HG03558 (cell line): Measurements from ENCODE around the gene DFFB.
"Not testable (repeated sequence)": the region's sequence is repeated elsewhere in the genome, so short reads cannot be mapped to it uniquely, and the experiment has no call there.

Experiments used
- ATAC-seq: cut with Tn5 transposase; IDR thresholded peaks from one replicate; pipeline ENCODE4 v1.9.1; 2021; ENCODE audit warnings: moderate number of reproducible peaks; ENCODE audit not compliant: unreplicated experiment; ENCODE audit errors: extremely low read depth

The DFFB gene, protein sequence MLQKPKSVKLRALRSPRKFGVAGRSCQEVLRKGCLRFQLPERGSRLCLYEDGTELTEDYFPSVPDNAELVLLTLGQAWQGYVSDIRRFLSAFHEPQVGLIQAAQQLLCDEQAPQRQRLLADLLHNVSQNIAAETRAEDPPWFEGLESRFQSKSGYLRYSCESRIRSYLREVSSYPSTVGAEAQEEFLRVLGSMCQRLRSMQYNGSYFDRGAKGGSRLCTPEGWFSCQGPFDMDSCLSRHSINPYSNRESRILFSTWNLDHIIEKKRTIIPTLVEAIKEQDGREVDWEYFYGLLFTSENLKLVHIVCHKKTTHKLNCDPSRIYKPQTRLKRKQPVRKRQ

DNA sequence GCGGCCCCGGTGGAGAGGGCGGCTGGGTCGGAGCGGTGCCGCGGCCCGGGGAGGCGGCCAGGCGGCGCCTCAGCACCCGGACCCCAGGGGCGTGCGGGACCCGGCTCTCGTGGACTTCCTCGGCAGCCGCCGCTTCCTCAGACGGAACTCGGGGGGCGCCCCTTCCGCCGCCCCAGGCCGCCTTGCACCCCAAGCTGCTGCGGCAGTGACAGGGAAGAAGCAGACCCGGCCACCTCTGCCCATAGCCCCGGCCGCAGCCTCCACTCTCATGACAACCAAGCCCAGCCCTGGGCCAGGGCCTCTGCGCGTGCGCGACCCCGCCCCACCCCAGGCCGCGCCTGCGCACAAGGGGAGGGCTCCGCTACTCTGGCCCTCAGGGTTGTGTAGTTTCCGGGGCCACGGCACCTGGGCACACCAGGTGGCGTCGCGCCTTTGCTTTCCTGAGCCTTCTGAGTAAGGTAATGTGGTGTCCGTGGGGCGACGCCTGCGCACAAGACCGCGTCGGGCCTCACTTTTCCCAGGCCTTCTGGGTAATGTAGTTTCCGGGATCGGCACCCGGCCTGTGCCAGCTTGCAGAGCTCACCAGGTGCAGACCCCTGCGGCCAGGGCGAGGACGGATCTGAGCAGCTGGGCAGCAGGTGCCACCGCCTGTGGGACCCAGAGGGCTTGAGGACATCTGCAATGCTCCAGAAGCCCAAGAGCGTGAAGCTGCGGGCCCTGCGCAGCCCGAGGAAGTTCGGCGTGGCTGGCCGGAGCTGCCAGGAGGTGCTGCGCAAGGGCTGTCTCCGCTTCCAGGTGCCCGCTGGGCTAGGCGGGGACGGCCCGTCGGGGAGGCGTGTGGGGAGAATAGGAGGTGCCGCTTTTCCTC is at the start of gene DFFB, which contains the start of gene CEP104:
Gene DFFB, plus strand, starts transcription at position 554 of the 868 bp plus-strand sequence. Its CDS starts 128 bp downstream, at position 682.
Gene CEP104, minus strand, starts transcription at position 289 of the 868 bp plus-strand sequence. CDS start 4,804 bp downstream, outside the sequence.
- peak; percentile 91 for ATAC-seq

DNA sequence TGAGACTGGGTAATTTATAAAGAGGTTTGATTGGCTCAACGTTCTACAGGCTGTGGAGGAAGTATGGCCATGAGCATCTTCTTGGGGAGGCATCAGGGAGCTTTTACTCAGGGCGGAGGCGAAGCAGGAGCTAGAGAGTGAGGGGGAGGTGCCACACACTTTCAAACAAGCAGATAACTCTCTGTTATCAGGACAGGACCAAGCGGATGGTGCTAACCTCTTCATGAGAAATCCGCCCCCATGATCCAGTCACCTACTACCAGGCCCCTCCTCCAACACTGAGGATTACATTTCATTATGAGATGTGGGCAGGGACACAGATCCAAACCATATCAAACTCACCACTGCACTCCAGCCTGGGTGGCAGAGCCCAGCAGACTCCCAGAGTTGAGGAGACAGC is 49.5 kb upstream of the DFFB start:
- ATAC-seq: no peak

DNA sequence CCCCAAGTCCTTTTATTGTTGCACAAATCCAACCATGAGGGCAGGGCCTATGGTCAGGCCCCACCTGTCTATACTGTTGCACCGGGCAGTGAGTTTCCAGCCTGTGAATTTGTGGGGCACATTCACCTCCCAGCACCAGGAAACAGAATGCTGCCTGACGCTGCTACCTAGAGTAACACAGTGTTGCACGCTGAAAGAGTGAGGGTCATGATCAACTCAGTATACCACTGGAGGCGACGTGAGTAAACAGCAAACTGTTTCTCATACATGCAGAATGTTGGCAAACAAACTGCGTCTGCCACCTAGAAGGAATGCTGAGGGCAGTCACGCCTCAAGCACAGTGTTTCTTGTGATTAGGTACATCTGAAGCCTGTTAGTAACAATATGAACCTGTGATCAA is 47.6 kb upstream of the DFFB start:
- ATAC-seq: no peak

DNA sequence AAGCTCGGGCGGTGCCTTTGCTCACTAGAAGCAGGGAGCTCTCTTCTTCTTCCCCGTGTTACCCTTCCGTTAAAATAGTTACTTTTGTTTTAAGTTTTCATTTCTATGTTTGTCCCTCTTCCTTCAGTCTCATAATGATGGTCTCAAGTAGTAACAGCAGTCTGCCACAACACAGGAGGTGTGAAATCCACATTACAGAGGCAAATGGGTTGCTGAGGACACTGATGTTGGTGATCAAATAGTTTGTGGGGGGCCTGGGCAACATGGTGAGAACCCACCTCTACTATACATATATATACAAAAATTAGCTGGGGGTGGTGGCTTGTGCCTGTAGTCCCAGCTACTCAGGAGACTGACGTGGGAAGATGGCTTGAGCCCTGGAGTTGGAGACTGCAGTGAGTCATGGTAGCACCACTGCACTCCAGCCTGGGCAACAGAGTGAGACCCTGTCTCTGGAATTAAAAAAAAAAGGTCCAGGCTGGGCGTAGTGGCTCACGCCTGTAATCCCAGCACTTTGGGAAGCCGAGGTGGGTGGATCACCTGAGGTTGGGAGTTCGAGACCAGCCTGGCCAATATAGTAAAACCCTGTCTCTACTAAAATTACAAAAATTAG is 47.0 kb upstream of the DFFB start:
- not testable (repeated sequence) for ATAC-seq

DNA sequence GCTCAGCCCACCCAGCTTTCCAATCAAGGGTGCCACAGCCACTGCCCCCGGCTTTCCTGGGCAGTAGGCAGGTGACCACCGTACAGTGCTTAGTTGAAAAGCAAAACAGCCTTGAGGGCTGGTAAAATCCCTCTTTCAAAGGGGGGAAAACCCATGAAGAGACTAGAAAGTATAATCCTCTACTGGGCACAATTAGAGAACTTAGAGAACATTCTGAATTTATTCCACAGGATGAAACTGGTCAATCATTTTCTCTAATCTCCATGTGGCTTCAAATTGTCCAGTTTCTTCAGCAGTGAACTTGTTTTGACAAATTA is 45.7 kb upstream of the DFFB start:
- no peak for ATAC-seq

DNA sequence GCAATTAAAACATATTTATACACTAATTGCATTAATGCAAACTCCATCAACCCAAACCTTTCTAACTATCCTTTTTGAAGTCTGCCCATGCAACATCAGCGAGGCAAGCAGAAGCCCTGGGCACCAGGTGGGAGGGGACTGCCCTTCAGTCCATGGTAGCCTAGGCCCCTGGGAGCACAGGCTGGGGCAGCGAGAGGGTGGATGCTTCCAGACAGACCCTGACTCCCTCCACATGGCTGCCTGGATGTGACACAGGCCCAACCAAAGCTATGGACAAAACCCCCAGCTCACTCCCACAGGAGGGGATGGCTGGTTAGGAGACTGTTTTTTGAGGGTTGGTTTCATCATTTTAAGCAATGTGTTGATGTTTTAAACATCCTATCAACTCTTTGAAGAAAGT is 43.2 kb upstream of the DFFB start:
- ATAC-seq: no peak

DNA sequence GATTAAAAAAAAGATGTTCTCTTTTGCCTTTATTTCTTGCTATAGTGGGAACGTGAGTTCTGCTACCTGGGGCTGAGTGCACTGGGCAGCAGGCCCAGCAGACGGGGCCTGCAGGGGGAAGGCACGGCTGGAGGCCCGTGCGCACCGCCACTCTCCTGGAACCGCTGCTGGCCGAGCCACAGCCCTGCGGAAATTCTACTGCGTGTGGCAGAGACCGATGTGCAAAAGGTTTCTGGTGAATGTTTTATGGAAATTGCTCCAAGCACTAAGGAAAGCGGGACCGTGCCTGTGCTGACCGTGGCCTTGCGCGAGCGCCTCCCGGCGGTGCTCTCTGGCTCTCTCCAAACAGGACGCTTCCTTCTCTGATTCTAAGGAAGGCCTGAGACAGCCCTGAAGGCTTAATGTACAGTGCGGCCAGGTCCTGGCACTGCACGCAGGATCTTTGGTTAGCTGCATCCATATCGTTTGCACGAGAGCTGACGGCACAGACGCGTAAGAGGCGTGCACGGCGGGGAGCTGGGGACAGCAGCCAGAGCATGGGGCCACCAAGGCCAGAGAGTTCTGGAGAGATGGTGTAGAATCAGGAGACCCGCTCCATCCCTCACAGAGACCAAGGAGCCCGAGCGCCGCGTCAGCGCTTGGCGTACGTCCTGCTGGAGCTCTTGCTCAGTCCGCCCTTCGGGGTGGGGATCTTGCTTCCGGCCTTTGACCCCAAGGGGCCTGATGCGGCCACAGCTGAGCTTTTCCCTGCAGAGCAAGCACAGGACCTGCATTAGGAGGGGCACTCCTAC is 42.3 kb upstream of the DFFB start:
- no peak for ATAC-seq

DNA sequence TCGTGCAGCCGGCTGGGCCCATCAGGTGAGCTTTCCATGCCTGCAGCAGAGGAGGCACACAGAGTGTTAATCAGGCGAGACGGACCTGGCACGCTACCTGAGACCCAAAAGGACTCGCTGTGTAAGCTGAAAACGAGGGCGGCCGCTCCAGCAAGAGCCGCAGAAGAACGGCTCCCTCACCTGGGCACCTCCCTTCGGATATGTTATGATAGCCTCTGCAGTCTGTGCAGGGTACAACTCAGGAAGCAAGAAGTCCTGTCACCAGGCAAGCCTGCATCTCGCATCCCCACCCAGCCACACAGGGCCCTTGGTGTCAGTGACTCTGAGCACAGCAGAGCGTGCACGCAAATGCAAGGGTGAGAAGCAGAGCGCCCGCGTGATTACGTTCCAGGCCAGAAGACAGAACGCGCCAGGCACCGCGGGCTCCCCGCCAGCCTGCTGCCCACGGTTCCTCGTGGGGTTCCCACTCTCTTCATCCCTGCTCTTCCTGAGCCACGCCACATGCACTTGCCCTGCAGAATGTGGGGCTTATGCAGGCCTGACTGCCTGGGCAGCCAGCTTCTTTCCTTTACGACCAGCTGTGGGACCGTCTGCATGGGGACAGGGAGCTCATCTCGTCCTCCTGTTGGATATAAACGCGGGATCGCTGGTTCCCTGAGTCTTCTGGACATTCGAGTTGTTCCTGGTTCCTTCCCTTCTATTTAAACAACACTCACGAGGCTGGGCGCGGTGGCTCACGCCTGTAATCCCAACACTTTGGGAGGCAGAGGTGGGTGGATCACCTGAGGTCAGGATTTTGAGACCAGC is 40.7 kb upstream of the DFFB start:
- no peak for ATAC-seq

DNA sequence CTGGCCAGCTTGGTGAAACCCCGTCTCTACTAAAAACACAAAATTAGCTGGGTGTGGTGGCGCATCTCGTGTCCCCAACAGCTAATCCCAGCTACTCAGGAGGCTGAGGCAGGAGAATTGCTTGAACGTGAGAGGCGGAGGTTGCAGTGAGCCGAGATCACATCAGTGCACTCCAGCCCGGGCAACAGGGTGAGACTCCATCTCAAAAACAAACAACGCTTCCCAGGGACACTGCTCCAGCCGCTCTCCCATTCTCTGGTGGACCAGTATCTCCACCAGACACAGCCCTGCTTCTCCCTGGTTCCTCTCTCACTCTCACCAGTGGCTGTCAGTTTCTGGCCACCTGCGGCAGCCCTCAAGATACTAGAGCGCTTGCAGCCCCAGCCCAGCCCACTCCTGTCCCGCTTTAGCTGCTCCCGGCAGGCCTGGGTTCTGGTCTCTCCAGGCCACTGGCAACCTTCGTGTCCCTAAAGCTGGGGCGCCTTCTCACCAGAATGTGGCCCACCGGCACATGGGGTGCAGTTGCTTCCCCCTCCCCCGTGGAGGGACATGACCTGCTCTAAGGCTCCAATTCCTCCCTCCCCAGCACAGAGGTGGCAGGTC is 40.0 kb upstream of the DFFB start:
- no peak for ATAC-seq

DNA sequence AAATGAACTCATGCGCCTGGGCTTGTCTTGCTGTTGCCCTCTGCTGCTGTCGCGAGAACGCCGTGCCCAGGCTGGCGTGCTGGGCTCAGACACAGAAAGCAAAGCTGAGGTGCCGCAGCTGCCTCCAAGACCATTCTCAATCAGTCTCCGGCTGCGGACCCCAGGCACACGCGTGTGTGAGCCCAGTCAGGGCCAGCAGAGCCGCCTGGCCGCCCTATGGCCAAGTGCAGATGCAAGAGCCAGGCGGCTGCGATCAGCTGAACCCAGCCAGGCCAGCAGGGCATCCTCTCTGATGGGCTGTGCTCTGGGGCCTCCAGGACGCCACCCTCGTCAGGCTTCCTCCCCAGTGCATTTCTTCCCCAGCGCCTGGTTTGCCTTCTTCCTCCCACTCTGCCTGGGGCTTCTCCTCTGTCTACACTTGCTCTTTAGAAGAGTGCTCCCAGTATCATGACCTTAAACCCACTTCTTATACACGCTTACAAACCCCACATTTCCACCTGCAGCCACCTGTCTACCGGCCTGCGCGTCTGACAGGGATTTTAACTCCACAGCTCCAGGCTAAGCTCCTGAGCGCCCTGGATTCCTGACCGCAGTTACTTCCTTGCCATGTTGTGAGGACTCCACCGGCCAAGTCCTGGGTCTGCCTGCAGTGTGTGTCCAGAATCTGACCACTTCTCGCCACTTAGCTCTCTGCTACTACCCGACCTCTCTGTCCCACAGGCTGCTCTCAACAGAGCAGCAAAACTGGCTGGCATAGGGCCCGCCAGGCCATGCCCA is 39.3 kb upstream of the DFFB start:
- ATAC-seq: no peak

DNA sequence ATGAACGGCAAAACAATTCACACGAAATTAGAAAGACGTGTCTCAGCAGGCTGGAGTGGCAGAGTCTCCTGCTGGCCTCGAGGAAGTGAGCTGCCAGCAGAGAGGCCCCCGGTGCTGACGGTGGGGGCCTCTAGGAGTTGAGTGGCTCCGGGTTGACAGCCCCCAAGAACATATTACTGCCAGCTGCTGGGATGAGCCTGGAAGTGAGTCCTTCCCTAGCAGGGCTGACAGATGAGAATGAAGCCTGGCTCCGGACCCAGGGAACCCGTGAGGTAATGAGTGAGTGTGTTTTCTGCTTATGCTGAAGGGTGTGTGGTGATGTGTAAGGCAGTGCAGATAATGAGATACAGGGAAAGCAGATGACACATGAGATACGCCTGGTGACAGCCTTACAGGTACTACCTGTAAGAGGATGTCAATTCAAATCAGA is 37.5 kb upstream of the DFFB start:
- ATAC-seq: no peak

DNA sequence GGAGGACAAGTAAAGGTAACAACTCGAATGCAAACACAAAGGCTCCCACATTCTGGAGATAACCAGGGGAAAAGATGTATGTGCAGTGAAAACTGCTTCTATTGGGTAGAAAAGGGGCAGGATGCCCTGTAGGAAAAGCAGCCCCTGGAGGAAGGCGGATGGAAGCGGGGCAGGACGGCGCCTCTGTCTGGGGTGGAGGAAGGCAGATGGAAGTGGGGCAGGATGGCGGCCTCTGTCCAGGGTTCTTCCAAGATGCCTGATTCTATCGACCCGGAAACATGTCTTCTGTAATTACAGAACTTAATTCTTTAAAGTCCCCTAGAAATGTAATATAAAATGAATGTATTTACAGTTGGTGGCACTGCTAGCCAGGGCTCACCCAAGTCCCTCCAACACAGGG is 37.0 kb upstream of the DFFB start:
- no peak for ATAC-seq

DNA sequence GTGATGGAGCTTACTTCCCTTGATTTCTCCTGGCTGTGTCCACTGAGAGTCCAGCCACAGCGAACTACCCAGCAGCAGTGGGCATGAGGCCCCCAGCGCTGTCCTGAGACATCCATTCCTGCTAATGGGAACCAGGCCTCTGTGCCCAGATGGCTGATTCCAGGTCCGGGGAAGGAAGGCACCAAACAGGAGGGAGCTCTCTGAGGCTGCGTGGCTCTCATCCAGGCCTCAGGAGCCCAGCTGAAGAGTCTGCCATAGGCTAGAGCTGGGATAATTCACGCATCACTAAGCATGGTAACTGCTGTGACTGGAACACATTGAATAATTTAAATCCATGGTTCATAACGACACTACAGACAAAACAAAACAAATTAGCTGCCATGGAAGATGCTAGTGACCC is 36.3 kb upstream of the DFFB start:
- ATAC-seq: no peak

DNA sequence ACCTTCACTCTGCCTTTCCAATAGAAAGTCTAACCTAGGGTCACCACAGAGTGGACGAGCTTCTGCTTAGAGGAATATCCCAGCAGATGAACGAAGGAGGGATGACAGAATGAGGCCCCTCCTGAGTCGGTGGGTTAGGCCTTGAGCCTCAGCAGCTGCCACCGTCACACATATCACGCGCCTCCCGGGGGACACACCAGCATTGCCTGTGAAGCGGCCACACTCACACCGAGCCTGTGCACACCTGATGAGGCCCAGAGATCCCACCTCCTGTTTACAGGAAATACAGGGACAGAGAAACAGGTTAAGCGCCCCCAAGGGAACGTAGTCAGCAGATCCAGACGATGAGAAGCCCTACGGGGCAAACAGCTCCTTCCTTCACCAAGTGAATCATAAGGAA is 35.8 kb upstream of the DFFB start:
- ATAC-seq: no peak

DNA sequence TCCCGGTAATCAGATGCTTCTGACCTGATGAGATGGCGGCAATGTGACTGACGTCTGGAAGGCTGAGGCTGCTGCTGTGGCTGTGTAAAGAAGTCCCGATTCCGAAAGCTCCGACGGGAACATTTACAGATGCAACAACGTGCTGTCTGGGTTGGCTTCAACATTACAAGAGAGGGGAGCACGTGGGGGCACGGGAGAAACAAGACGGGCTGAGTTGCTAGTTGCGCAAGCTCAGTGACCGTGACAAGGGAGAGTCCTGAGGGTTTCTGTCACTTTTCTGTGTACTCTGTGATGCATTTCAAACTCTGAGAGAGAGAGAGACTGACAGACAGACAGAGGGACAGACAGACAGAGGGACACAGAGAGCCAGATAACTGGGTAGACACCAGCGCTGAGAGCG is 35.4 kb upstream of the DFFB start:
- no peak for ATAC-seq

DNA sequence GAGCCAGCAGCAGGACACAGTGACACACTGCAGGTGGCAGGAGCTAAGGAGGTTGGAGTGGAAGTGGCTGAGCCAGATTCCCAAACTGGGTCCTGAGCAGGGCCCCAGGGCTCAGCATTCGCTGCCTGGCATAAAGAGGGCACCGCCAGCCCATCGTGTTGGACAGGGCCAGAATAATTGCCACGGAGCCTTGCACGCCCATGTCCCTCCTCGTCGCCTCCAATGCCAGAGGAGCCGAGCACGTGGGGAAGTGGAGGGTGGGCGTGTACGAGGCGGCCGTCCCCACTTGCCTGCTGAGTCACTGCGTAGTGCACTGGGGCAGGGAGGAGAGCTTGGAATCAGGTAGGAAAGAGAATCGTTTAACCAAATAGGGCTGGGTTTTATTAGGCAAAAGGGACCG is 34.9 kb upstream of the DFFB start:
- ATAC-seq: no peak

DNA sequence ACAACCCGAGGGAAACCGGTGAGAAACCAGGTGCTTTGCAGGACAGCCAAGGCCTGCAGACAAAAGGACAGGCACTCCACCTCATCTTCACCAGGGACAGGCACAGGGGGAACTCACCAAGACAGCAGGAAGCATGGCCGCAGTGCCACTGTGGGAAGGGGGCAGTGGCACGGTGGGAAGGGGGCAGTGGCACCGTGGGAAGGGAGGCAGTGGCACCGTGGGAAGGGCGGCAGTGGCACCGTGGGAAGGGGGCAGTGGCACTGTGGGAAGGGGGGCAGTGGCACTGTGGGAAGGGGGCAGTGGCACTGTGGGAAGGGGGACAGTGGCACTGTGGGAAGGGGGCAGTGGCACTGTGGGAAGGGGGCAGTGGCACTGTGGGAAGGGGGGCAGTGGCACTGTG is 32.6 kb upstream of the DFFB start:
- no peak for ATAC-seq

DNA sequence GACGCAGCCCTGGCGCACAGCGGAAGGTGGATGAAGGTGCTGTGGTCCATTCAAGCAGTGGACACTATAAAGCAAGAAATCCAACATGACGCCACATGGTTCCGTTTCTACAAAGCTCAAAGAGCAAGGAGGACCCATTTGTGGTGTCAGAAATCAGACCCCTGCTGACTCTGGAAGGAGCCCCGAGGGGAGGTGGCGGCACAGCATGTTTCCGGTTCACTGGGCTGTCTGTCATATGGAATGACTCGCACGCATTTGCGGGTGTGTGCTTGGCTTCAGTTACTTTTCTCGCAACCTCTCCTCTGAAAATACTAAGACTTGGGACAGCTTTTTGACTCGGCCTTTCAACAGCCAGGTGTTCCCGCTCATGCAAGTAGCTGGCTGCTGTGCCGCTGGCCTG is 31.9 kb upstream of the DFFB start:
- ATAC-seq: no peak
